Ramos (cell line): ENCODE results near the gene COL19A1.

Source experiments
- in situ Hi-C: fragments of 300-500 bp; cut with MboI; formaldehyde crosslinking; loops from one replicate; pipeline ENCODE4 v1.14.3; 2022; ENCODE audit warnings: low sequenced_read_pairs; ENCODE audit not compliant: unreplicated experiment

Gene COL19A1

DNA sequence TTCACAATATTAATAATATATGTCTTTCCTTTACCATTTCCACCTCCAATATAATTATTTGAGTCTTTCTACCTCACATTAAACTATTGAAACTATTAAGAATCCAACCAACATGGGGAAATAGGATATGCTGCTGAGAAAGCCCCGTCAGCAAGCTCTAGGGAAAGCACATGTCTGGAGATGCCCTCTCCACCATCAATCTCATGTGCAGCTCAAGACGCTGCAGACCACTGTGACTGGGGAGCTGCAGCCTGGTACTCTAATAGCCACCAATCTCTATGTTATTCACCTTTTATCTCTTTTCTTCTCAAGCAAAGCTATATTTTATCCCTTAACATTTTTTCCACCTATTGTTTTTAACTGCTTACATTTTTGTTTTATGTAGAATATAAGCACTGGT, 386.2 kb downstream of the COL19A1 start:
- in situ Hi-C loops: no loop called here

DNA sequence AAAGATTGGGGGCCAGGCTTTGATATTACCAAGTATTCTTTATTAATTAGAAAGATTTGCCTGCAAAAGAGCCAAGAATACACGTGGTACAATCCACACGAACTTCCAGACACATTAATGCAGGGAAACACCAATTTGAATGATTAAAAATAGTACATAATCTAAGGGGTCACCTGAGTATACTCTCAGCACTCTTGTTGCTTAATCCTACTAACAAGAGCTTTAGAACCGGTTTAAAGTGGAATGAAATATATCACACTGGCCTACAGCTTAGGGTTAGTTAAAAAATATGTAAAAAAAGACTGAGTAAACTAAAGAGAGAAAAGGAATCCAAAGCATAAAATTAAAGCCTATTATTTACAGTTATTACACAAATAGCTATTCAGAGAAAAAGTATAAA, 387.6 kb downstream of the COL19A1 start:
- in situ Hi-C loops: no loop called here

DNA sequence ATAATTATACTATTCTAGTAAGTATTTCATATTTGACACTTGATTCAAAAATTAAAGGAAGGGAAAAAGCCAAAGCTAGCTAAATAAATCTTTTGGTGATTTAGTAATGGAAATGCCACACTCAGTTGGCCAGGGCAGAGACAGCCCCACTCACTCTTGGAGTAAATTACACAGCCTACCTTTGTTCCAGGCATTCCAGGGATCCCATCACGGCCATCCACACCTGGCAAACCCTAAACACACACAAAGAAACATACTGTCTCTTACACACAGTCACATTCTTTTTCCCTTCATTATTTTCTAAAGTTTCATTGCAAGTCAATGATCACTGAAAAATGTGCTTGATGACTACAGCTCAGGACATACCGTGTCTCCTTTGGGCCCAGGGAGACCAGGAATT, 388.4 kb downstream of the COL19A1 start:
- in situ Hi-C loops: no loop called here

DNA sequence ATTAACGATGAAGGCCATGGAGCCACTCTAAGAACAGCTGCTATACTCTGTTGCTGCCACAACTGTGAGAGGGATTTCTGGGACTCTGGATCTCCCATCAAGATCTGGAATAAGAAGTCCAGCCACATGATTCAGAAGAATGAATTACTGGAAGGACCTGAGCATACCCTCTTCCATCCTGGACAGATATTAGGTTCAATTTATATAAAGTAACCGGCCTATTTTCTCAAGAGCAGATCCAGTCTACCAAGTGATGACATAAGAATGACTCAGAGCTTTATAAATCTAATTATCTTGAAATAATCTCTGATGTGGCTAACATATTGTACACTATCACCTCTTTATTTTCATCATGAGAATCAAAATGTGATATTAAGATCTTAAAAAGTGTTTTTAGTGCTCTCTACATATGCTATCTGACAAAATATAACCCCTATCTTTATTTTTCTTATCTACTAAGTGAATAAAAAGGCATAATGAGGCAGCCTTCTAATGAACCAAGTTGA, 391.5 kb downstream of the COL19A1 start:
- in situ Hi-C loops: no loop called here

DNA sequence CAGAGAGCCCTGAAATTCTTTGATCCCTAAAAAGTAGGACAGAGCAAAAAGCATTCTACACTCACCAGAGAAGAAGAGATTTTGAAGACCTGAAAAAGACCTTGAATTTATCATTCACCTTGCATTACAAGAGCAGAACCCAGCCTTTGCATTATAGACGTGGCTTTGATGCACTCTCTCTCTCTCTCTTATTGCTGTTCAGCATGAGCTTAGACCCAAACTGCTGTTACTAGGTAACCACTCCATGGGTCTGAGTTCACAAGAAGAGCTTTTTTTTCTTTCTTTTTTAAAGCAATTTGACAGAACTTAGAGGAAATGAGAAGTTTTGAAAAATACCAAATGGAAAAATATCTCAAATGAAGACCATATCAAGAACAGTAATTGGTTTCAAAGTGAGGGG, 392.1 kb downstream of the COL19A1 start:
- in situ Hi-C loops: no loop called here
